Femur (tissue), 1 donor: ENCODE measurements around the gene LHFPL3.

Experiments
- DNase-seq: peaks from one replicate; pipeline ENCODE4 v3.0.0-alpha.2; 2017

Gene LHFPL3

GRCh38 chr7:104943502-104944343, 615.3 kb downstream of the LHFPL3 start:
- peak; percentile 73 for DNase-seq

GRCh38 chr7:104945599-104945956, 617.2 kb downstream of the LHFPL3 start:
- DNase-seq: no peak

GRCh38 chr7:104946338-104946737, 617.9 kb downstream of the LHFPL3 start:
- DNase-seq: no peak

- no peak for DNase-seq
Observed at GRCh38 chr7:104950006-104950405, 621.6 kb downstream of the LHFPL3 start.

GRCh38 chr7:104950754-104951153, 622.4 kb downstream of the LHFPL3 start:
- no peak for DNase-seq

- no peak for DNase-seq
Observed at GRCh38 chr7:104951546-104951945, 623.1 kb downstream of the LHFPL3 start.

- DNase-seq: no peak
Observed at GRCh38 chr7:104955276-104955675, 626.9 kb downstream of the LHFPL3 start.
